ENCODE results near the gene NOVA2. TPM values are rescaled to one million over a fixed set of nuclear protein-coding genes. Genes with fewer than 3 reads are reported as not detected.

The NOVA2 gene
- total RNA-seq, 4 donors from 2014 or later: 0.40 to 2.1 (median 0.44) TPM; not detected in 1

Small RNA genes lying within 50 kb of the gene (small RNA-seq; reads per million reads assigned to genes)
- 61.3 to 111 (median 86.2) reads per million in 4 donors for gene MIR769

Other genes starting within 250 kb of the NOVA2 start
- gene FBXO46, start 243.0 kb downstream of the NOVA2 start, total RNA-seq: 10 to 100 TPM; 16.0 to 37.2 (median 25.9) TPM
- gene MEIOSIN, start 240.4 kb downstream of the NOVA2 start, total RNA-seq: not detected
- gene SIX5, start 204.6 kb downstream of the NOVA2 start, total RNA-seq: 10 to 100 TPM in 2 of 4 donors, 1 to 10 TPM in 2; 5.8 to 13.5 (median 10.1) TPM
- 10 to 100 TPM; 15.8 to 36.6 (median 17.2) TPM for gene DMPK, start 191.4 kb downstream of the NOVA2 start, total RNA-seq
- 10 to 100 TPM in 3 of 4 donors, 1 to 10 TPM in 1; 9.1 to 32.2 (median 23.5) TPM for gene DMWD, start 181.0 kb downstream of the NOVA2 start, total RNA-seq
- gene RSPH6A, start 158.6 kb downstream of the NOVA2 start, total RNA-seq: under 1 TPM in 1 of 4 donors, not detected in 3; 0.19 TPM
- 10 to 100 TPM; 28.4 to 36.6 (median 31.6) TPM for gene SYMPK, start 110.7 kb downstream of the NOVA2 start, total RNA-seq
- under 1 TPM in 1 of 4 donors, not detected in 3; 0.18 TPM for gene FOXA3, start 109.5 kb downstream of the NOVA2 start, total RNA-seq
- gene IRF2BP1, start 87.7 kb downstream of the NOVA2 start, total RNA-seq: 10 to 100 TPM; 14.6 to 22.4 (median 20.0) TPM
- gene MYPOP, start 71.3 kb downstream of the NOVA2 start, total RNA-seq: 1 to 10 TPM; 2.3 to 5.7 (median 4.2) TPM
- gene NANOS2, start 59.1 kb downstream of the NOVA2 start, total RNA-seq: not detected
- 1 to 10 TPM; 5.9 to 9.5 (median 7.4) TPM for gene CCDC61, start 21.6 kb upstream of the NOVA2 start, total RNA-seq
- gene PGLYRP1, start 49.2 kb upstream of the NOVA2 start, total RNA-seq: not detected
- not detected for gene IGFL4, start 67.1 kb upstream of the NOVA2 start, total RNA-seq
- gene IGFL3, start 150.8 kb upstream of the NOVA2 start, total RNA-seq: not detected
- not detected for gene IGFL2, start 174.4 kb upstream of the NOVA2 start, total RNA-seq

All from esophagus squamous epithelium (tissue), 4 donors.